ENCODE measurements around the gene AKT1. TPM values are rescaled to one million over a fixed set of nuclear protein-coding genes. Genes with fewer than 3 reads are reported as not detected.

Gene AKT1
- total and polyA plus RNA-seq, 2 of the 4 experiments (the other 2 are of a cell fraction): 193 to 221 TPM

GRCh38 chr14:104730487-104730886 is 65.1 kb downstream of the AKT1 start:
- Histone ChIP-seq H3K9me1 (ENCODE audit: insufficient read depth, low read length) (0 out of 2 replicates have a peak, but pooled peaks cover 4% of the 10 kb centered on the region), H3K9me3 (ENCODE audit: control insufficient read depth, insufficient read depth, low read length) (no peaks in the 10 kb centered on the region), H2AK9ac (replicated peaks; ENCODE audit: low read depth, low read length, poor library complexity) (no peak overlapping the region), H4K8ac (ENCODE audit: low read depth in 2 of 2, low read length in 2 of 2) (no peak overlapping the region), H4K91ac (ENCODE audit: insufficient read depth, low read depth, low read length) (no peak overlapping the region), H2BK20ac (ENCODE audit: low read depth, low read length) (no peak overlapping the region), H4K20me1 (ENCODE audit: insufficient read depth, low read length) (no peaks in the 10 kb centered on the region), H3K9ac (ENCODE audit: low read depth, low read length) (no peak overlapping the region), H3K4me3 (ENCODE audit: insufficient read depth, low read depth, low read length) (no peak overlapping the region), H3K27ac (ENCODE audit: insufficient read depth, low read length) (no peak overlapping the region), H3K4me2 (ENCODE audit: low read depth, low read length) (no peak overlapping the region), H3K4me1 (ENCODE audit: control insufficient read depth, insufficient read depth, low read length) (peaks cover 1% of the 10 kb centered on the region), H2BK15ac (ENCODE audit: low read depth, low read length) (no peak overlapping the region), H2BK5ac (ENCODE audit: low read depth, low read length, poor library complexity, severe bottlenecking) (no peak overlapping the region), H2AK5ac (ENCODE audit: low read depth, low read length) (no peak overlapping the region), H3K14ac (replicated peaks; ENCODE audit: low read depth, low read length) (no peak overlapping the region), H3K23ac (ENCODE audit: low read depth, low read length) (no peak overlapping the region), H3K18ac (ENCODE audit: low read depth, low read length) (no peak overlapping the region), H4K5ac (ENCODE audit: low read depth, low read length) (no peak overlapping the region), H2BK120ac (ENCODE audit: low read depth, low read length) (no peak overlapping the region), H3K79me1 (ENCODE audit: low read depth in 1 of 2, low read length in 2 of 2) (no peaks in the 10 kb centered on the region), H3K4ac (ENCODE audit: low read depth, low read length) (no peak overlapping the region), H3K56ac (ENCODE audit: extremely low read depth, insufficient read depth, low read length) (no peak overlapping the region), H2AFZ (replicated peaks; ENCODE audit: low read length, poor library complexity) (no peak overlapping the region), H3K36me3 (ENCODE audit: control insufficient read depth, insufficient read depth, low read length) (no peaks in the 10 kb centered on the region), H3K27me3 (ENCODE audit: control insufficient read depth, insufficient read depth, low read length) (no peaks in the 10 kb centered on the region; the same call in 1 of the 2 replicates)
- TF ChIP-seq ELK1 (IDR thresholded peaks at IDR 0.05; ENCODE audit: borderline replicate concordance, low read depth, low read length) (no peak), RAD21 (IDR thresholded peaks at IDR 0.05; ENCODE audit: low read length) (no peak), MXI1 (IDR thresholded peaks at IDR 0.05; ENCODE audit: borderline replicate concordance, low read depth, low read length) (no peak), CEBPB (IDR thresholded peaks at IDR 0.05; ENCODE audit: low read depth, low read length) (no peak), MAFK (IDR thresholded peaks at IDR 0.05; ENCODE audit: low read depth, low read length) (no peak), MAZ (IDR thresholded peaks at IDR 0.05; ENCODE audit: borderline replicate concordance, low read depth, low read length) (no peak), RCOR1 (IDR thresholded peaks at IDR 0.05; ENCODE audit: insufficient replicate concordance, low read length) (no peak), NFE2L2 (IDR thresholded peaks at IDR 0.05; ENCODE audit: low read depth, low read length) (no peak), BHLHE40 (IDR thresholded peaks at IDR 0.05; ENCODE audit: low read depth, low read length) (no peak), POLR2A (IDR thresholded peaks at IDR 0.05; ENCODE audit: low read depth, low read length) (no peak), CTCF (conservative IDR thresholded peaks at IDR 0.05; ENCODE audit: low read depth, low read length) (no peak), RFX5 (IDR thresholded peaks at IDR 0.05; ENCODE audit: low read depth, low read length) (no peak), CHD1 (IDR thresholded peaks at IDR 0.05; ENCODE audit: low read depth, low read length) (no peak), FOS (IDR thresholded peaks at IDR 0.05; ENCODE audit: low read depth, low read length) (no peak), SMC3 (IDR thresholded peaks at IDR 0.05; ENCODE audit: low read depth, low read length) (no peak)
- TF ChIP-seq, protein P1, sequence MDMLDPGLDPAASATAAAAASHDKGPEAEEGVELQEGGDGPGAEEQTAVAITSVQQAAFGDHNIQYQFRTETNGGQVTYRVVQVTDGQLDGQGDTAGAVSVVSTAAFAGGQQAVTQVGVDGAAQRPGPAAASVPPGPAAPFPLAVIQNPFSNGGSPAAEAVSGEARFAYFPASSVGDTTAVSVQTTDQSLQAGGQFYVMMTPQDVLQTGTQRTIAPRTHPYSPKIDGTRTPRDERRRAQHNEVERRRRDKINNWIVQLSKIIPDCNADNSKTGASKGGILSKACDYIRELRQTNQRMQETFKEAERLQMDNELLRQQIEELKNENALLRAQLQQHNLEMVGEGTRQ (IDR thresholded peaks at IDR 0.05; ENCODE audit: low read depth, low read length): no peak
- no peak for ATAC-seq (ENCODE audit: low read depth)
- no peak for DNase-seq
- dilution Hi-C loops (cut with HindIII; ENCODE audit: low sequenced_read_pairs, unreplicated experiment): no loop called here
- 73% methylated on average over 3 of the region's 5 CpGs; no CpG with 5 or more reads in 1 of the 2 experiments for WGBS, 2 experiments (ENCODE audit: extremely low coverage in 2 of 2, insufficient read length in 1 of 2)
- in situ Hi-C loops (cut with MboI; ENCODE audit: low sequenced_read_pairs): no loop called here
- CTCF ChIA-PET: no interaction called here
- no TSS peak for BruUV-seq (replicated peaks)
- intact Hi-C loops (cut with micrococcal nuclease): no loop called here
- POLR2A ChIA-PET (ENCODE audit: unreplicated experiment): no interaction called here
